SU-DHL-6 (cell line): ENCODE data around the gene ITGA1.

Source experiments
- H2AFZ ChIP-seq: fragments of 200-600 bp; sonication (generic); 2 replicates; pipeline ENCODE4 v1.6.1; 2014; ENCODE audit warnings: low read depth, mild to moderate bottlenecking, moderate library complexity, mixed read lengths, antibody characterized with exemption, low read length; ENCODE audit not compliant: severe bottlenecking
- H3F3A ChIP-seq: fragments of 200-600 bp; shearing (Covaris generic); 2 replicates; pipeline ENCODE4 v1.6.0; 2016; ENCODE audit warnings: antibody characterized with exemption, mild to moderate bottlenecking; ENCODE audit not compliant: insufficient read depth
- H3K27ac ChIP-seq: fragments of 200-600 bp; sonication (generic); 2 replicates; pipeline ENCODE4 v1.5.1; 2016; ENCODE audit warnings: low read depth, mild to moderate bottlenecking, low read length, moderate library complexity, mixed read lengths
- H3K27me3 ChIP-seq: fragments of 200-600 bp; sonication (generic), shearing (Covaris generic); 2 replicates; pipeline ENCODE4 v1.6.0; 2014; ENCODE audit warnings: mild to moderate bottlenecking, low read length
- H3K36me3 ChIP-seq: fragments of 200-600 bp; sonication (generic); 2 replicates; pipeline ENCODE4 v1.6.1; 2014; ENCODE audit warnings: mild to moderate bottlenecking, low read length, mixed read lengths
- H3K4me2 ChIP-seq: fragments of 300-600, 200-600 bp; shearing (Covaris generic), sonication (generic); 2 replicates; pipeline ENCODE4 v1.6.0; 2014; ENCODE audit warnings: low read length, low read depth, mild to moderate bottlenecking; ENCODE audit not compliant: poor library complexity, severe bottlenecking
- H3K4me3 ChIP-seq: fragments of 200-600 bp; sonication (generic); 2 replicates; pipeline ENCODE4 v1.5.1; 2014; ENCODE audit warnings: antibody characterized with exemption, low read length, mild to moderate bottlenecking, mixed read lengths; ENCODE audit not compliant: insufficient read depth, poor library complexity, severe bottlenecking
- H3K79me2 ChIP-seq: fragments of 200-600 bp; sonication (generic); 2 replicates; pipeline ENCODE4 v1.6.1; 2014; ENCODE audit warnings: mild to moderate bottlenecking, low read length, moderate library complexity; ENCODE audit not compliant: insufficient read depth
- H3K9ac ChIP-seq: fragments of 200-600 bp; sonication (generic); 2 replicates; pipeline ENCODE4 v1.7.0; 2014; ENCODE audit warnings: mild to moderate bottlenecking, low read length
- H3K9me2 ChIP-seq: fragments of 200-600 bp; sonication (generic); replicated peaks from 2 replicates; pipeline ENCODE4 v1.6.1; 2014; ENCODE audit warnings: low read length; ENCODE audit not compliant: insufficient read depth
- H3K9me3 ChIP-seq: fragments of 200-600 bp; sonication (generic); 2 replicates; pipeline ENCODE4 v1.6.1; 2014; ENCODE audit warnings: low read length, mixed read lengths; ENCODE audit not compliant: insufficient read depth
- H4K20me1 ChIP-seq: fragments of 200-600 bp; sonication (generic); 2 replicates; pipeline ENCODE4 v1.6.1; 2014; ENCODE audit warnings: low read depth, mild to moderate bottlenecking, antibody characterized with exemption, low read length, moderate library complexity, mixed read lengths
- CTCF ChIP-seq: fragments of 200-600 bp; sonication (generic); IDR thresholded peaks from one replicate; pipeline ENCODE4 v1.5.1; 2017; ENCODE audit warnings: antibody characterized with exemption, mild to moderate bottlenecking, low read length, moderate library complexity; ENCODE audit not compliant: insufficient read depth, poor library complexity, severe bottlenecking
- EZH2phosphoT487 ChIP-seq: fragments of 200-600 bp; sonication (generic), shearing (Covaris generic); conservative IDR thresholded peaks from 2 replicates; pipeline ENCODE4 v1.6.1; 2018; ENCODE audit warnings: mild to moderate bottlenecking, antibody characterized with exemption, low read length, moderate library complexity, mixed read lengths

Gene ITGA1

GRCh38 chr5:52746539-52746938 lies 41.2 kb upstream of the ITGA1 start:
- Histone ChIP-seq H3K9me2 (no peaks in the 10 kb centered on the region), H3K36me3 (no peaks in the 10 kb centered on the region), H3K27ac (no peak overlapping the region), H3K4me3 (no peak overlapping the region), H2AFZ (no peak overlapping the region), H3F3A (no peaks in the 10 kb centered on the region), H3K27me3 (no peaks in the 10 kb centered on the region), H4K20me1 (no peaks in the 10 kb centered on the region), H3K9ac (no peak overlapping the region), H3K79me2 (no peaks in the 10 kb centered on the region), H3K4me2 (no peak overlapping the region), H3K9me3 (no peaks in the 10 kb centered on the region)
- TF ChIP-seq EZH2phosphoT487 (no peak), CTCF (no peak)

- H3K9me2 ChIP-seq = no peaks in the 10 kb centered on the region
- H3K4me3 ChIP-seq = no peak overlapping the region
- no peaks in the 10 kb centered on the region for H4K20me1 ChIP-seq
- no peaks in the 10 kb centered on the region for H3K9me3 ChIP-seq
- no peak for TF ChIP-seq EZH2phosphoT487
- TF ChIP-seq CTCF = no peak
- H3K27ac ChIP-seq = no peak overlapping the region
- H2AFZ ChIP-seq = no peak overlapping the region
- no peak overlapping the region for H3K4me2 ChIP-seq
- no peaks in the 10 kb centered on the region for H3F3A ChIP-seq
- no peaks in the 10 kb centered on the region for H3K79me2 ChIP-seq
- no peaks in the 10 kb centered on the region for H3K36me3 ChIP-seq
- H3K9ac ChIP-seq = no peak overlapping the region
- no peaks in the 10 kb centered on the region for H3K27me3 ChIP-seq
Observed at GRCh38 chr5:52748590-52748989, 39.1 kb upstream of the ITGA1 start.

GRCh38 chr5:52749666-52750065 lies 38.0 kb upstream of the ITGA1 start:
- Histone ChIP-seq H2AFZ (no peak overlapping the region), H3K27me3 (no peaks in the 10 kb centered on the region), H3K27ac (no peak overlapping the region), H3K9ac (no peak overlapping the region), H3K36me3 (no peaks in the 10 kb centered on the region), H4K20me1 (no peaks in the 10 kb centered on the region), H3K4me2 (no peak overlapping the region), H3K9me3 (no peaks in the 10 kb centered on the region), H3K9me2 (no peaks in the 10 kb centered on the region), H3K79me2 (no peaks in the 10 kb centered on the region), H3F3A (no peaks in the 10 kb centered on the region), H3K4me3 (no peak overlapping the region)
- TF ChIP-seq CTCF = no peak

- TF ChIP-seq CTCF (no peak), EZH2phosphoT487 (no peak)
- H4K20me1 ChIP-seq = no peaks in the 10 kb centered on the region
Observed at GRCh38 chr5:52751137-52751536, 36.6 kb upstream of the ITGA1 start.

More at GRCh38 chr5:52751137-52751536, 36.6 kb upstream of the ITGA1 start:
- no peaks in the 10 kb centered on the region for H3K9me3 ChIP-seq
- no peak overlapping the region for H3K9ac ChIP-seq
- H3K36me3 ChIP-seq = no peaks in the 10 kb centered on the region
- H3K27ac ChIP-seq = no peak overlapping the region
- no peak overlapping the region for H2AFZ ChIP-seq
- H3K4me3 ChIP-seq = no peak overlapping the region
- no peaks in the 10 kb centered on the region for H3K79me2 ChIP-seq
- no peaks in the 10 kb centered on the region for H3K27me3 ChIP-seq
- H3K9me2 ChIP-seq = no peaks in the 10 kb centered on the region
- no peaks in the 10 kb centered on the region for H3F3A ChIP-seq
- no peak overlapping the region for H3K4me2 ChIP-seq
